Thoracic aorta (tissue), 2 donors: ENCODE data around the gene RPUSD4. TPM values are rescaled to one million over a fixed set of nuclear protein-coding genes. Genes with fewer than 3 reads are reported as not detected.

ENCODE experiments used
- ATAC-seq: fragments of 150-250 bp; one replicate; pipeline ENCODE4 v1.8.0; 2017; ENCODE audit warnings: low read depth; ENCODE audit not compliant: insufficient number of reproducible peaks, low FRiP score
- DNase-seq: peaks from one replicate; pipeline ENCODE4 v3.0.0-alpha.2; 2020; ENCODE audit warnings: low spot score
- H3K27ac ChIP-seq, 2 donors: fragments of 200-600 bp; sonication (generic); 1 replicate in 1 of 2; 2 replicates in 1 of 2; pipeline ENCODE4 v1.5.1; 2016; ENCODE audit warnings: mild to moderate bottlenecking in 2 of 2, moderate library complexity in 2 of 2
- H3K27me3 ChIP-seq: fragments of 200-600 bp; sonication (generic); replicated peaks from 2 replicates; pipeline ENCODE4 v1.6.0; 2016; ENCODE audit warnings: mild to moderate bottlenecking; ENCODE audit not compliant: insufficient read depth
- H3K36me3 ChIP-seq: fragments of 200-600 bp; sonication (generic); one replicate; pipeline ENCODE4 v1.5.1; 2016
- H3K4me1 ChIP-seq, 2 donors: fragments of 200-600 bp; sonication (generic); 1 replicate in 1 of 2; 2 replicates in 1 of 2; pipeline versions ENCODE4 v1.5.1 to v1.6.0; 2016; ENCODE audit warnings: low read depth in 2 of 2, mild to moderate bottlenecking in 1 of 2; ENCODE audit not compliant: control insufficient read depth in 1 of 2
- H3K4me3 ChIP-seq: fragments of 200-600 bp; sonication (generic); 2 replicates; pipeline ENCODE4 v1.5.1; 2016; ENCODE audit warnings: mild to moderate bottlenecking
- H3K9me3 ChIP-seq: fragments of 200-600 bp; sonication (generic); 2 replicates; pipeline ENCODE4 v1.5.1; 2016
- CTCF ChIP-seq: fragments of 200-600 bp; sonication (generic); IDR thresholded peaks from one replicate; pipeline ENCODE4 v1.5.1; 2019; ENCODE audit warnings: antibody characterized with exemption
- total RNA-seq, 2 donors: library from RNA; depleted of rRNA; stranded (reverse); fragments of >200 nt; gene quantifications; one replicate each; pipeline versions ENCODE4 v1.1.0 to v1.2.3, GENCODE V29; 2016

Gene RPUSD4
- total RNA-seq, 2 donors from 2014 or later = 6.0 to 34.8 TPM

GRCh38 chr11:126165311-126165720 is 46.1 kb downstream of the RPUSD4 start:
- Histone ChIP-seq H3K27me3 (no peaks in the 10 kb centered on the region), H3K36me3 (no peaks in the 10 kb centered on the region), H3K4me1 (peaks cover 4 to 14% of the 10 kb centered on the region in 2 donors), H3K4me3 (no peak overlapping the region), H3K27ac (no peak overlapping the region), H3K9me3 (no peaks in the 10 kb centered on the region)
- ATAC-seq (no peak), DNase-seq (no peak)
- no peak for TF ChIP-seq CTCF

- no peak overlapping the region for H3K4me3 ChIP-seq
- H3K27me3 ChIP-seq = no peaks in the 10 kb centered on the region
- H3K36me3 ChIP-seq = no peaks in the 10 kb centered on the region
- no peak overlapping the region for H3K27ac ChIP-seq
- DNase-seq (no peak), ATAC-seq (no peak)
- no peaks in the 10 kb centered on the region for H3K9me3 ChIP-seq
- TF ChIP-seq CTCF = no peak
- peaks cover 4 to 14% of the 10 kb centered on the region in 2 donors for H3K4me1 ChIP-seq
These were observed 46.7 kb downstream of the RPUSD4 start for GRCh38 chr11:126164781-126165180.

GRCh38 chr11:126163779-126164178 is 47.7 kb downstream of the RPUSD4 start:
- Histone ChIP-seq H3K27me3 (no peaks in the 10 kb centered on the region), H3K27ac (no peak overlapping the region), H3K4me3 (no peak overlapping the region), H3K36me3 (no peaks in the 10 kb centered on the region), H3K4me1 (peaks cover 4 to 14% of the 10 kb centered on the region in 2 donors), H3K9me3 (no peaks in the 10 kb centered on the region)
- DNase-seq = no peak
- no peak for TF ChIP-seq CTCF
- ATAC-seq = no peak

- H3K27me3 ChIP-seq = no peaks in the 10 kb centered on the region
- H3K4me3 ChIP-seq = peak overlapping the region; percentile 41
- peaks cover 4 to 14% of the 10 kb centered on the region in 2 donors for H3K4me1 ChIP-seq
- H3K27ac ChIP-seq = no peak overlapping the region
- ATAC-seq (no peak), DNase-seq (peak; percentile 21)
- H3K36me3 ChIP-seq = no peaks in the 10 kb centered on the region
- peak; percentile 21 for TF ChIP-seq CTCF
- H3K9me3 ChIP-seq = no peaks in the 10 kb centered on the region
These were observed 48.3 kb downstream of the RPUSD4 start for GRCh38 chr11:126163074-126163700.

- TF ChIP-seq CTCF = no peak
- DNase-seq (no peak), ATAC-seq (no peak)
- Histone ChIP-seq H3K36me3 (no peaks in the 10 kb centered on the region), H3K9me3 (no peaks in the 10 kb centered on the region), H3K4me3 (no peak overlapping the region), H3K4me1 (peaks cover 4 to 14% of the 10 kb centered on the region in 2 donors), H3K27me3 (no peaks in the 10 kb centered on the region), H3K27ac (no peak overlapping the region)
These were observed 49.0 kb downstream of the RPUSD4 start for GRCh38 chr11:126162306-126163030.
